Spinal cord (tissue), 10 donors: ENCODE results near the gene WDR20. TPM values are rescaled to one million over a fixed set of nuclear protein-coding genes. Genes with fewer than 3 reads are reported as not detected.
"Not testable (repeated sequence)": the region's sequence is repeated elsewhere in the genome, so short reads cannot be mapped to it uniquely, and the experiment has no call there.

Experiments
- DNase-seq, 6 donors: peaks; one replicate each; pipeline versions ENCODE4 v3.0.0 to v3.0.0-alpha.2; 2013 to 2015; ENCODE audit warnings: low spot score in 6 of 6, low read depth in 4 of 6
- H3K27ac ChIP-seq: one replicate; pipeline ENCODE4 v1.5.1; 2013; ENCODE audit warnings: low read depth, low read length, control low read depth
- H3K27me3 ChIP-seq: one replicate; pipeline ENCODE4 v1.6.1; 2013; ENCODE audit warnings: low read length; ENCODE audit not compliant: control insufficient read depth, insufficient read depth
- H3K36me3 ChIP-seq: one replicate; pipeline ENCODE4 v1.6.1; 2013; ENCODE audit warnings: low read length; ENCODE audit not compliant: control insufficient read depth, insufficient read depth
- H3K4me1 ChIP-seq: one replicate; pipeline ENCODE4 v1.6.1; 2013; ENCODE audit warnings: low read length; ENCODE audit not compliant: control insufficient read depth, insufficient read depth
- H3K4me3 ChIP-seq: one replicate; pipeline ENCODE4 v1.5.1; 2013; ENCODE audit warnings: low read depth, low read length, control low read depth
- H3K9me3 ChIP-seq: one replicate; pipeline ENCODE4 v1.6.1; 2013; ENCODE audit warnings: low read length; ENCODE audit not compliant: control insufficient read depth, insufficient read depth
- WGBS: methylation state at CpG from one replicate; pipeline ENCODE4 v1.1.5; 2013; ENCODE audit warnings: missing lambda C conversion rate; ENCODE audit not compliant: insufficient coverage; 5-methylcytosine and 5-hydroxymethylcytosine counted together
- polyA plus RNA-seq, 2 donors: library from polyadenylated mRNA; unstranded; fragments of 120-200 nt; gene quantifications; one replicate each; pipeline ENCODE4 v1.2.1, GENCODE V29; 2013; ENCODE audit not compliant: insufficient read length in 2 of 2
- total RNA-seq, 2 donors: library from RNA; depleted of rRNA in 1 of 2; stranded (reverse); fragments of 120-200 nt in 1 of 2; fragments of >200 nt in 1 of 2; gene quantifications; one replicate each; pipeline versions ENCODE4 v1.2.3 to v1.2.4, GENCODE V29; 2013 to 2014
- donor health status: healthy.

The WDR20 gene
- total and polyA plus RNA-seq, 4 donors: 20.4 to 33.1 (median 30.9) TPM

DNA sequence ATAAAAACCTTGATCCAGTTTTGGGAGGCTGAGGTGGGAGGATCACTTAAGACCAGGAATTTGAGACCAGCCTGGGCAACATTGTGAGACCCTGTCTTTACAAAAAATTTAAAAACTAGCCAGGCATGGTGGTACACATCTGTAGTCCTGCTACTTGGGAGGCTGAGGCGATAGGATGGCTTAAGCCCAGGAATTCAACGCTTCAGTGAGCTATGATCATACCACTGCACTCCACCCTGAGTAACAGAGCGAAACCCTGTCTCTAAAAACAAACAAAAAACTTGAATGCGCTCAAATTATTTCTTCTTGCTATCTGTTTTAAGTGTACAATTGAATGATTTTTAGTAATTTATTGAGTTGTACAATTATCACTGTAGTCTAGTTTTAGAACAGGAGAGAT lies 20.1 kb downstream of the WDR20 start:
- Histone ChIP-seq H3K9me3 (no peaks in the 10 kb centered on the region), H3K4me3 (no peak overlapping the region), H3K27ac (no peak overlapping the region), H3K4me1 (no peaks in the 10 kb centered on the region), H3K36me3 (peaks cover 2% of the 10 kb centered on the region), H3K27me3 (no peaks in the 10 kb centered on the region)
- WGBS: 89% methylated on average over 2 of the region's 4 CpGs
- no peak for DNase-seq

DNA sequence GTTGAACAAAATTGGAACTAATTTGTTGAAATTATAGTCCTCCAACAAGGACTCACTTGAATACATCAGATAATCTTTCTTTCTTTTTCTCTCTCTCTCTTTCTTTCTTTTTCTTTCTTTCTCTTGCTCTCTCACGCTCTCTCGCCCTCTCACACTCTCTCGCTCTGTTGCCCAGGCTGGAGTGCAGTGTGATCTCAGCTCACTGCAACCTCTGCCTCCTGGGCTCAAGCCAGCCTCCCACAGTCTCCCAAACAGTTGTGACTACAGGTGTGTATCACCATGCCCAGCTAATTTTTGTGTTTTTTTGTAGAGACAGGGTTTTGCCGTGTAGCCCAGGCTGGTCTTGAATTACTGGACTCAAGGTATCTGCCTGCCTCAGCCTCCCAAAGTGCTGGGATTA lies 22.8 kb downstream of the WDR20 start:
- no peaks in the 10 kb centered on the region for H3K9me3 ChIP-seq
- no peak overlapping the region for H3K4me3 ChIP-seq
- WGBS: 90% methylated on average over 2 of the region's 4 CpGs
- H3K36me3 ChIP-seq: peaks cover 2% of the 10 kb centered on the region
- H3K4me1 ChIP-seq: no peaks in the 10 kb centered on the region
- no peak overlapping the region for H3K27ac ChIP-seq
- DNase-seq: no peak
- H3K27me3 ChIP-seq: no peaks in the 10 kb centered on the region

DNA sequence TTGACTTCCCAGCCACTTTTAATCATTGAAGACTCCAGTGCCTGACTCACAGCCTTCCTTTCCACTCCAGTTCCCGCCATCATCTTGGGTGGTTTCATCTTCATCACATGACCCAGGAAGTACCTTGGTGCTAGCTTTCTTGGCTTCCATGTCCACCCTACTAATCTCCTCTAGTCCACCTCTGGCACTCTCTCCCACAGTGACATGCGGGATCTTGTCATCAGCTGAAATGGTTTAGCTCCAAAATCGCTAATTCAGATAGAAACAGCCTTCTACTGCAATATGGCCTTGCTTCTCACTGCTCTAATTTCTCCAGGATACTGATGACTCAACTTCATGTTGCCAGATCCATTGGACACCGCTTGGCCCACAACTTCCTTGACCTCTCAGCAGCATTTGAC lies 24.5 kb downstream of the WDR20 start:
- no peak overlapping the region for H3K4me3 ChIP-seq
- no peaks in the 10 kb centered on the region for H3K9me3 ChIP-seq
- no peaks in the 10 kb centered on the region for H3K27me3 ChIP-seq
- H3K4me1 ChIP-seq: no peaks in the 10 kb centered on the region
- DNase-seq: no peak
- WGBS: 91% methylated on average over 4 of the region's 4 CpGs
- no peak overlapping the region for H3K27ac ChIP-seq
- H3K36me3 ChIP-seq: peaks cover 2% of the 10 kb centered on the region

DNA sequence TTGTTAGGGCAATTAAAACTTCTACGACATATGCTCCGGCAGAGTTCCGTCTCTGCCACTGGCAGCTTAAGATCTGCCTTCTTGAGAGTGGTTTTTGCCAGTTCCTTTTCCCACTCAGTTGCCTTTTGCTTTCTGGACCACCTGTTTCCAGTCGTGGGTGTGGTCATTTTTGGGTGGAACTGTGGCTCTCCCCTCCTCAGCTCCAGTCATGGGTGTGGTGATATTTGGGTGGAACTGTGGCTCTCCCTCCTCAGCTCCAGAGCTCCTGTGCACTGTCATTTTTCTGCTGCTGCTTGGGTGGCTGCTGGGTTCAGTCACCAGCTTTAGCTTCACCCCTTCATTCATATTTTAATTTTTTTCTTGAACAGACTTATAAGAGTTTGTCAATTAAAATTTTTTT lies 25.3 kb downstream of the WDR20 start:
- 100% methylated on average over 3 of the region's 4 CpGs for WGBS
- Histone ChIP-seq H3K4me3 (no peak overlapping the region), H3K36me3 (peaks cover 2% of the 10 kb centered on the region), H3K27ac (no peak overlapping the region), H3K9me3 (no peaks in the 10 kb centered on the region), H3K4me1 (no peaks in the 10 kb centered on the region), H3K27me3 (no peaks in the 10 kb centered on the region)
- no peak for DNase-seq

DNA sequence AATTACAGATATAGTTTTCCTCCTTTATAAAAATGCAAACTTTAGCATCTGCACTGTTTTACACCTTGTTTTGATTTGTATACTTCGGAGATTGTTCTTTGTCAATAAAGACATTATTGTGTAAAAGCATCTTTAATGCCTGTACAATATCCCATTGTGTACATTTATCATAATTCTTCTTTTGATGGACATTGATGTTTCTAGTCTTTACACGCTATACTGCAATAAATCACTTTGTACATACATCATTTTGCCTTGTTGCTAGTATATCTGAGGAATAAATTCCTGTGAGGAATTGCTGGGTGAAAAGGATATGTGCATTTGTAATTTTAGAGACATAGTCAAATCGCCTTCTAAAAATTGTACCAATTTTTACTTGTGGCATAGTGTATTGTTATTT lies 30.4 kb downstream of the WDR20 start:
- WGBS: no CpG with 5 or more reads among the region's 3 CpGs
- Histone ChIP-seq H3K27me3 (no peaks in the 10 kb centered on the region), H3K4me1 (no peaks in the 10 kb centered on the region), H3K27ac (no peak overlapping the region), H3K4me3 (no peak overlapping the region), H3K36me3 (peaks cover 2% of the 10 kb centered on the region), H3K9me3 (no peaks in the 10 kb centered on the region)
- DNase-seq: no peak

DNA sequence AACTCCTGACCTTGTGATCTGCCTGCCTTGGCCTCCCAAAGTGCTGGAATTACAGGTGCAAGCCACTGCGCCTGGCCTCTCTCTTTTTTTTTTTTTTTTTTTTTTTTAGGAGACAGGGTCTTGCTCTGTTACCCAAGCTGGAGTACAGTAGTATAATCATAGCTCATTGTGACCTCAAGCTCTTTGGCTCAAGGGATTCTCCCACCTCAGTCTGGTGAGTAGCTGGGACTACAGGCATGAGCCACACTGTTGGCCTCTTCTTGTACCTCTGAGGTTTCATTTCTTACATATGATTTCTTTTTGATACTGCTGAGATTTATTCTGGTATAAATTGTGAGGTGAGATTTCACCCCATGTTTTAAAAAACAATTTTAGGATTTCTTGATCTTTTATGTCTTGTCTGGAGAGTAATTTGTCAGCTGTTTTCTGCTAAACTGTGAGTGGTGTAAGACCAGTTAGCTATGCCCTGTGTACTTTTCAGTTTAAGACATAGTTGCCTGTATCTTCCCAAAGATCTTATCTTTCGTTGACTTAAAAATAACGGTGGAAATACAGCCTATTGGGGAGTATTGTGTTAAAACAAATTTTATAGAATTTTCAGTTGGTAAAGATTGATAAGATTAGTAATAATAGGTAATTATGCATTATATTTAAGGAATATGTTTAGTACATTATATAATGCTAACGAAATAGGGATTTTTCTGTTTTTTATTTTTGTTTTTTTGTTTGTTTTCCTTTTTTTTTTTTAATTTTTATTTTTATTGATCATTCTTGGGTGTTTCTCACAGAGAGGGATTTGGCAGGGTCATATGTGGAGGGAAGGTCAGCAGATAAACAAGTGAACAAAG lies 31.7 kb downstream of the WDR20 start:
- Histone ChIP-seq H3K4me3 (no peak overlapping the region), H3K36me3 (peaks cover 2% of the 10 kb centered on the region), H3K27me3 (no peaks in the 10 kb centered on the region), H3K9me3 (no peaks in the 10 kb centered on the region), H3K4me1 (no peaks in the 10 kb centered on the region), H3K27ac (no peak overlapping the region)
- no CpG with 5 or more reads among the region's 4 CpGs for whole genome bisulfite sequencing
- no peak for DNase-seq

DNA sequence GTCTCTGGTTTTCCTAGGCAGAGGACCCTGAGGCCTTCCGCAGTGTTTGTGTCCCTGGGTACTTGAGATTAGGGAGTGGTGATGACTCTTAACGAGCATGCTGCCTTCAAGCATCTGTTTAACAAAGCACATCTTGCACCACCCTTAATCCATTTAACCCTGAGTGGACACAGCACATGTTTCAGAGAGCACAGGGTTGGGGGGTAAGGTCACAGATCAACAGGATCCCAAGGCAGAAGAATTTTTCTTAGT lies 32.2 kb downstream of the WDR20 start:
- not testable (repeated sequence) for H3K4me3 ChIP-seq, H3K4me1 ChIP-seq, H3K27me3 ChIP-seq, H3K9me3 ChIP-seq, DNase-seq, H3K27ac ChIP-seq, H3K36me3 ChIP-seq
- no CpG with 5 or more reads among the region's 2 CpGs for WGBS

DNA sequence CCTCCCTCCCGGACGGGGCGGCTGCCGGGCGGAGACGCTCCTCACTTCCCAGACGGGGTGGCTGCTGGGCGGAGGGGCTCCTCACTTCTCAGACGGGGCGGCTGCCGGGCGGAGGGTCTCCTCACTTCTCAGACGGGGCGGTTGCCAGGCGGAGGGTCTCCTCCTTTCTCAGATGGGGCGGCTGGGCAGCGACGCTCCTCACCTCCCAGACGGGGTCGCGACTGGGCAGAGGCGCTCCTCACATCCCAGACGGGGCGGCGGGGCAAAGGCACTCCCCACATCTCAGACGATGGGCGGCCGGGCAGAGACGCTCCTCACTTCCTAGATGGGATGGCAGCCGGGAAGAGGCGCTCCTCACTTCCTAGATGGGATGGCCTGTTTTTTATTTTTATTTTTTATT lies 33.0 kb downstream of the WDR20 start:
- H3K27me3 ChIP-seq, DNase-seq, H3K9me3 ChIP-seq, H3K36me3 ChIP-seq, H3K27ac ChIP-seq, H3K4me1 ChIP-seq, H3K4me3 ChIP-seq: not testable (repeated sequence)
- WGBS: 100% methylated on average over 3 of the region's 31 CpGs

DNA sequence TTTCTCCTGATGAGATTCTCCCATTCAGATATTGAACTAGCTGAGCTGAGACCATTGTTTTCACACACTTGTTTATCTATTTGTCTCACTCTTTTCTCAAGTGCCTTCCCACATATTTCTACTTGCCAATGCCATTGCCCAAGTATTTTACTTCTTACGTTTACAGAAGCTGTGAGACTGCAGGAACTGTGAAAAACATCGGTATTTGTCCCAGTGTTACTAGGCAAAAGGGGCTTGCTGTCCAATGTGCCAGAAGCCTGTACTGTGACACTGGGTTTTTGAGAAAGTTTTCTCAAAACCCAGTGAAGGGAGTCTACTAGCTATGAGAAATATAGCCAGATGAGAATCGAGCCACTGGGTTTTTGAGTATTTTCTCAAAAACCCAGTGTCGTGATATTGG lies 37.5 kb downstream of the WDR20 start:
- no peak for DNase-seq
- Histone ChIP-seq H3K27ac (no peak overlapping the region), H3K27me3 (no peaks in the 10 kb centered on the region), H3K9me3 (no peaks in the 10 kb centered on the region), H3K4me3 (no peak overlapping the region), H3K4me1 (no peaks in the 10 kb centered on the region), H3K36me3 (peaks cover 2% of the 10 kb centered on the region)
- WGBS: 64% methylated on average over 4 of the region's 4 CpGs

DNA sequence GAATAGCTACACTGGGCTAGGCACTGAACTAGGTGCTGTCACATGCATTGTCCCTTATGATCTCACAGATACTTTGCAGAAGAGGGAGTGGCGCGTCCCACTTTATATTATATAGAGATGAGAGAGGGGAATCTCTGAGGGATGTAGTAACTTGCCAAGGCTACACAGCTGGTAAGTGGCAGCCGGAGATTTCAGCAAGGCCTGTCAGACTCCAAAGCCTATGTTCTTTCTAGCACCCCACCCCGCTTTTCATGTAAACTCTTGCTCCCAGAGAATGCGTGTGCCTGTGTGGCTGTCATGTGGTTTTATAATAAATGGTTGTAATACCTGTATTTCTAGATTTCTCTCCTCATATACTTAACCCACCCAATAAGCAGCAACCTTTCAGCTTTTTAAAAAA lies 39.1 kb downstream of the WDR20 start:
- Histone ChIP-seq H3K9me3 (no peaks in the 10 kb centered on the region), H3K4me1 (no peaks in the 10 kb centered on the region), H3K4me3 (no peak overlapping the region), H3K27ac (no peak overlapping the region), H3K36me3 (no peaks in the 10 kb centered on the region), H3K27me3 (no peaks in the 10 kb centered on the region)
- no CpG with 5 or more reads among the region's 5 CpGs for whole genome bisulfite sequencing
- no peak for DNase-seq
